Ishikawa (cell line): ENCODE results near the gene SGCE.

Source experiments
- CEBPB ChIP-seq: IDR thresholded peaks from 2 replicates; pipeline ENCODE4 v1.6.1; 2012
- EGR1 ChIP-seq: IDR thresholded peaks from 2 replicates; pipeline ENCODE4 v1.6.1; 2012
- EP300 ChIP-seq: IDR thresholded peaks from 2 replicates; pipeline ENCODE4 v1.6.1; 2012; ENCODE audit warnings: borderline replicate concordance
- NFIC ChIP-seq: IDR thresholded peaks from 2 replicates; pipeline ENCODE4 v1.6.1; 2012
- RAD21 ChIP-seq: IDR thresholded peaks from 2 replicates; pipeline ENCODE4 v1.6.1; 2012; ENCODE audit warnings: low read depth
- REST ChIP-seq: IDR thresholded peaks from 2 replicates; pipeline ENCODE4 v1.6.1; 2012; ENCODE audit warnings: low read depth, mild to moderate bottlenecking
- TAF1 ChIP-seq: IDR thresholded peaks from 2 replicates; pipeline ENCODE4 v1.6.1; 2012; ENCODE audit warnings: low read depth, mild to moderate bottlenecking
- TCF12 ChIP-seq: IDR thresholded peaks from 2 replicates; pipeline ENCODE4 v1.6.1; 2012; ENCODE audit warnings: low read depth
- TEAD4 ChIP-seq: IDR thresholded peaks from 2 replicates; pipeline ENCODE4 v1.6.1; 2012
- ZBTB7A ChIP-seq: IDR thresholded peaks from 2 replicates; pipeline ENCODE4 v1.6.1; 2012; ENCODE audit warnings: low read depth

GRCh38 chr7:94576316-94576715 is 79.6 kb downstream of the SGCE start:
- TF ChIP-seq EP300 (no peak), REST (no peak), NFIC (no peak), TCF12 (no peak), TAF1 (no peak), ZBTB7A (no peak), CEBPB (no peak), TEAD4 (no peak), RAD21 (no peak), EGR1 (no peak)
